Measurements from ENCODE around the gene TRDN.
"Not testable (repeated sequence)": the region's sequence is repeated elsewhere in the genome, so short reads cannot be mapped to it uniquely, and the experiment has no call there.

The TRDN gene

GRCh38 chr6:123489589-123489988 lies 147.2 kb downstream of the TRDN start:
- DNase-seq = no peak

GRCh38 chr6:123480986-123481385 lies 155.8 kb downstream of the TRDN start:
- DNase-seq = no peak

- DNase-seq = not testable (repeated sequence)
These were observed 164.6 kb downstream of the TRDN start for GRCh38 chr6:123472025-123472702.

GRCh38 chr6:123467392-123467791 lies 169.4 kb downstream of the TRDN start:
- no peak for DNase-seq

GRCh38 chr6:123462152-123462551 lies 174.6 kb downstream of the TRDN start:
- no peak for DNase-seq

GRCh38 chr6:123458218-123458617 lies 178.5 kb downstream of the TRDN start:
- DNase-seq = no peak

- no peak for DNase-seq
These were observed 179.9 kb downstream of the TRDN start for GRCh38 chr6:123456836-123457235.

- DNase-seq = no peak
These were observed 182.3 kb downstream of the TRDN start for GRCh38 chr6:123454448-123454847.

GRCh38 chr6:123453071-123453470 lies 183.7 kb downstream of the TRDN start:
- not testable (repeated sequence) for DNase-seq

GRCh38 chr6:123448306-123448884 lies 188.4 kb downstream of the TRDN start:
- DNase-seq = no peak

GRCh38 chr6:123447315-123447937 lies 189.3 kb downstream of the TRDN start:
- no peak for DNase-seq

GRCh38 chr6:123439371-123439770 lies 197.4 kb downstream of the TRDN start:
- DNase-seq = no peak

- no peak for DNase-seq
These were observed 202.6 kb downstream of the TRDN start for GRCh38 chr6:123434186-123434585.

- no peak for DNase-seq
These were observed 205.8 kb downstream of the TRDN start for GRCh38 chr6:123430970-123431369.

- no peak for DNase-seq
These were observed 209.7 kb downstream of the TRDN start for GRCh38 chr6:123427008-123427407.

GRCh38 chr6:123423130-123423529 lies 213.6 kb downstream of the TRDN start:
- no peak for DNase-seq

GRCh38 chr6:123420512-123420911 lies 216.2 kb downstream of the TRDN start:
- DNase-seq = no peak

GRCh38 chr6:123418071-123418470 lies 218.7 kb downstream of the TRDN start:
- DNase-seq = no peak

- no peak for DNase-seq
These were observed 219.2 kb downstream of the TRDN start for GRCh38 chr6:123417535-123417934.

GRCh38 chr6:123415844-123416468 lies 220.8 kb downstream of the TRDN start:
- DNase-seq = peak; percentile 82

GRCh38 chr6:123404975-123405374 lies 231.8 kb downstream of the TRDN start:
- DNase-seq = no peak

GRCh38 chr6:123402052-123402451 lies 234.7 kb downstream of the TRDN start:
- peak; percentile 4 for DNase-seq

- DNase-seq = no peak
These were observed 238.7 kb downstream of the TRDN start for GRCh38 chr6:123398072-123398471.

GRCh38 chr6:123393331-123393730 lies 243.4 kb downstream of the TRDN start:
- peak; percentile 46 for DNase-seq

Data from hematopoietic multipotent progenitor cell treated with erythropoietin and hydrocortisone succinate and interleukin-3 and kit ligand, for 4 days (in vitro differentiated cells).